Tibial artery (tissue), 4 donors: Measurements from ENCODE around the gene PPP1R14C.

Source experiments
- DNase-seq, 2 donors: peaks; one replicate each; pipeline ENCODE4 v3.0.0-alpha.2; 2019
- H3K27ac ChIP-seq, 2 donors: fragments of 200-600 bp; sonication (generic) in 1 of 2; 1 replicate in 1 of 2; 2 replicates in 1 of 2; pipeline ENCODE4 v1.5.1; 2018 to 2019; ENCODE audit warnings: mild to moderate bottlenecking in 1 of 2
- H3K27me3 ChIP-seq, 2 donors: fragments of 200-600 bp; sonication (generic) in 1 of 2; one replicate each; pipeline versions ENCODE4 v1.5.1 to v1.6.0; 2016 to 2019
- H3K36me3 ChIP-seq, 3 donors: fragments of 200-600 bp; sonication (generic) in 2 of 3; one replicate each; pipeline ENCODE4 v1.5.1; 2016 to 2019; ENCODE audit warnings: mild to moderate bottlenecking in 2 of 3
- H3K4me1 ChIP-seq, 4 donors: fragments of 200-600 bp; sonication (generic) in 2 of 4; 1 replicate in 3 of 4; 2 replicates in 1 of 4; pipeline ENCODE4 v1.5.1; 2016 to 2019
- H3K4me3 ChIP-seq, 2 donors: fragments of 200-600 bp; sonication (generic) in 1 of 2; 1 replicate in 1 of 2; 2 replicates in 1 of 2; pipeline ENCODE4 v1.5.1; 2018 to 2019; ENCODE audit warnings: mild to moderate bottlenecking in 2 of 2
- H3K9me3 ChIP-seq, 3 donors: fragments of 200-600 bp; sonication (generic) in 1 of 3; one replicate each; pipeline ENCODE4 v1.5.1; 2016 to 2019
- CTCF ChIP-seq, 2 experiments: fragments of 200-600 bp in 1 of 2; fragments of 450-650 bp in 1 of 2; IDR thresholded peaks; one replicate each; pipeline ENCODE4 v1.5.1; 2017 to 2019; ENCODE audit warnings: antibody characterized with exemption in 2 of 2, mild to moderate bottlenecking in 1 of 2, moderate library complexity in 1 of 2
- intact Hi-C: fragments of 100-400 bp; cut with DNase I; formaldehyde crosslinking; loops from one replicate; pipeline ENCODE4 v1.15.0; 2023; ENCODE audit warnings: low total_unique reads

The PPP1R14C gene

GRCh38 chr6:150208611-150209352, 65.9 kb downstream of the PPP1R14C start:
- Histone ChIP-seq H3K4me1 (no peaks in the 10 kb centered on the region), H3K27ac (no peak overlapping the region), H3K4me3 (no peak overlapping the region), H3K9me3 (no peaks in the 10 kb centered on the region), H3K27me3 (peaks cover 0 to 11% of the 10 kb centered on the region in 2 donors), H3K36me3 (no peaks in the 10 kb centered on the region)
- no peak for DNase-seq
- no peak for TF ChIP-seq CTCF (IDR thresholded peaks at IDR 0.05)
- intact Hi-C loops: no loop called here

GRCh38 chr6:150209415-150209814, 66.6 kb downstream of the PPP1R14C start:
- TF ChIP-seq CTCF (IDR thresholded peaks at IDR 0.05): no peak
- no peaks in the 10 kb centered on the region for H3K4me1 ChIP-seq
- intact Hi-C loops: no loop called here
- DNase-seq: no peak
- H3K9me3 ChIP-seq: no peaks in the 10 kb centered on the region
- peaks cover 0 to 11% of the 10 kb centered on the region in 2 donors for H3K27me3 ChIP-seq
- H3K36me3 ChIP-seq: no peaks in the 10 kb centered on the region
- H3K4me3 ChIP-seq: no peak overlapping the region
- no peak overlapping the region for H3K27ac ChIP-seq

GRCh38 chr6:150211700-150212511, 69.1 kb downstream of the PPP1R14C start:
- no peak for DNase-seq
- Histone ChIP-seq H3K36me3 (no peaks in the 10 kb centered on the region), H3K9me3 (no peaks in the 10 kb centered on the region), H3K4me1 (no peaks in the 10 kb centered on the region), H3K27me3 (peaks cover 0 to 7% of the 10 kb centered on the region in 2 donors), H3K4me3 (no peak overlapping the region), H3K27ac (no peak overlapping the region)
- no peak for TF ChIP-seq CTCF (IDR thresholded peaks at IDR 0.05)
- intact Hi-C loops: no loop called here

GRCh38 chr6:150212778-150213177, 69.9 kb downstream of the PPP1R14C start:
- intact Hi-C loops: no loop called here
- DNase-seq: no peak
- peaks cover 0 to 7% of the 10 kb centered on the region in 2 donors for H3K27me3 ChIP-seq
- no peak overlapping the region for H3K27ac ChIP-seq
- no peak overlapping the region for H3K4me3 ChIP-seq
- no peak for TF ChIP-seq CTCF (IDR thresholded peaks at IDR 0.05)
- no peaks in the 10 kb centered on the region for H3K9me3 ChIP-seq
- no peaks in the 10 kb centered on the region for H3K4me1 ChIP-seq
- no peaks in the 10 kb centered on the region for H3K36me3 ChIP-seq

- TF ChIP-seq CTCF (IDR thresholded peaks at IDR 0.05): no peak
- Histone ChIP-seq H3K27me3 (peaks cover 0 to 7% of the 10 kb centered on the region in 2 donors), H3K9me3 (no peaks in the 10 kb centered on the region), H3K36me3 (no peaks in the 10 kb centered on the region), H3K4me3 (no peak overlapping the region), H3K4me1 (no peaks in the 10 kb centered on the region), H3K27ac (no peak overlapping the region)
- DNase-seq: no peak
- intact Hi-C loops: no loop called here
Observed at GRCh38 chr6:150213301-150213700, 70.5 kb downstream of the PPP1R14C start.
